ENCODE data around the gene OR1C1.
"Not testable (repeated sequence)": the region's sequence is repeated elsewhere in the genome, so short reads cannot be mapped to it uniquely, and the experiment has no call there.

OR1C1 gene

GRCh38 chr1:247760456-247760855, at the start of gene OR1C1:
Gene OR1C1 (minus strand): TSS chr1:247760556. CDS start chr1:247758406, 2,150 bp downstream.
- DNase-seq (ENCODE audit: low read depth, low spot score) = no peak

GRCh38 chr1:247797518-247797917, 37.2 kb upstream of the OR1C1 start:
- DNase-seq (ENCODE audit: low read depth, low spot score) = no peak

GRCh38 chr1:247769603-247770002, 9.2 kb upstream of the OR1C1 start:
- DNase-seq (ENCODE audit: low read depth, low spot score) = no peak

GRCh38 chr1:247754311-247754710, 6.0 kb downstream of the OR1C1 start:
- DNase-seq (ENCODE audit: low read depth, low spot score) = not testable (repeated sequence)

- no peak for DNase-seq (ENCODE audit: low read depth, low spot score)
These were observed 10.5 kb downstream of the OR1C1 start for GRCh38 chr1:247749870-247750269.

- DNase-seq (ENCODE audit: low read depth, low spot score) = no peak
These were observed 12.3 kb downstream of the OR1C1 start, which contains the start of gene OR14A2 for GRCh38 chr1:247748041-247748440. Gene OR14A2 (minus strand): TSS chr1:247748141.

- DNase-seq (ENCODE audit: low read depth, low spot score) = peak; percentile 61
These were observed 12.7 kb downstream of the OR1C1 start for GRCh38 chr1:247747616-247748015.

- peak; percentile 51 for DNase-seq (ENCODE audit: low read depth, low spot score)
These were observed 13.9 kb downstream of the OR1C1 start for GRCh38 chr1:247746391-247746935.

- DNase-seq (ENCODE audit: low read depth, low spot score) = peak; percentile 62
These were observed 18.1 kb downstream of the OR1C1 start for GRCh38 chr1:247742215-247742760.

GRCh38 chr1:247741756-247742155, 18.6 kb downstream of the OR1C1 start:
- DNase-seq (ENCODE audit: low read depth, low spot score) = no peak

GRCh38 chr1:247740721-247741120, 19.6 kb downstream of the OR1C1 start:
- DNase-seq (ENCODE audit: low read depth, low spot score) = no peak

- DNase-seq (ENCODE audit: low read depth, low spot score) = no peak
These were observed 22.0 kb downstream of the OR1C1 start, which contains the start of gene OR14K1 for GRCh38 chr1:247738315-247738714. Gene OR14K1 (plus strand): TSS chr1:247738615. CDS start chr1:247738615, 0 bp downstream.

- no peak for DNase-seq (ENCODE audit: low read depth, low spot score)
These were observed 39.1 kb downstream of the OR1C1 start for GRCh38 chr1:247721222-247721621.

- DNase-seq (ENCODE audit: low read depth, low spot score) = no peak
These were observed 43.8 kb downstream of the OR1C1 start, which contains the start of gene OR6F1 for GRCh38 chr1:247716546-247716945. Gene OR6F1 (minus strand): TSS chr1:247716646. CDS start chr1:247712755, 3,891 bp downstream.

GRCh38 chr1:247713753-247714152, 46.6 kb downstream of the OR1C1 start:
- no peak for DNase-seq (ENCODE audit: low read depth, low spot score)

- not testable (repeated sequence) for DNase-seq (ENCODE audit: low read depth, low spot score)
These were observed 49.7 kb downstream of the OR1C1 start for GRCh38 chr1:247710681-247711080.

Data from astrocyte of the hippocampus (primary cell).